Left ventricle myocardium inferior (tissue), 1 donor: ENCODE results near the gene MOB3A. TPM values are rescaled to one million over a fixed set of nuclear protein-coding genes. Genes with fewer than 3 reads are reported as not detected.

Experiments used
- DNase-seq: peaks from one replicate; pipeline ENCODE4 v3.0.0-alpha.2; 2020
- H3K27ac ChIP-seq: fragments of 200-600 bp; replicated peaks from 2 replicates; pipeline ENCODE4 v1.8.0; 2021
- H3K27me3 ChIP-seq: fragments of 200-600 bp; 2 replicates; pipeline ENCODE4 v1.8.0; 2021; ENCODE audit warnings: low read depth
- H3K36me3 ChIP-seq: fragments of 200-600 bp; 2 replicates; pipeline ENCODE4 v1.8.0; 2021
- H3K4me1 ChIP-seq: fragments of 200-600 bp; 2 replicates; pipeline ENCODE4 v1.8.0; 2021
- H3K4me3 ChIP-seq: fragments of 200-600 bp; 2 replicates; pipeline ENCODE4 v1.8.0; 2021; ENCODE audit warnings: mild to moderate bottlenecking, moderate library complexity
- H3K9me3 ChIP-seq: fragments of 200-600 bp; replicated peaks from 2 replicates; pipeline ENCODE4 v1.8.0; 2021
- intact Hi-C: fragments of 100-400 bp; cut with micrococcal nuclease; formaldehyde crosslinking; loops from one replicate; pipeline ENCODE4 v1.11.0; 2022
- total RNA-seq: library from RNA; stranded (reverse); fragmentation: NEBNext Ultra II Directional; extraction: Animal tissue kit (Norgen Biotek cat#: 25700); gene quantifications from one replicate; pipeline ENCODE4 v1.2.1, GENCODE V29; 2021
- TF ChIP-seq, protein P1 (sequence below): fragments of 200-600 bp; IDR thresholded peaks from 2 replicates; pipeline ENCODE4 v1.8.0; 2021; ENCODE audit warnings: antibody characterized with exemption, mild to moderate bottlenecking, borderline replicate concordance
- donor health status: DM: no; HTN: yes; CAD: no; lungs with severe emphysema.

Gene MOB3A
- total RNA-seq, 1 donor from 2014 or later = 16.1 TPM

DNA sequence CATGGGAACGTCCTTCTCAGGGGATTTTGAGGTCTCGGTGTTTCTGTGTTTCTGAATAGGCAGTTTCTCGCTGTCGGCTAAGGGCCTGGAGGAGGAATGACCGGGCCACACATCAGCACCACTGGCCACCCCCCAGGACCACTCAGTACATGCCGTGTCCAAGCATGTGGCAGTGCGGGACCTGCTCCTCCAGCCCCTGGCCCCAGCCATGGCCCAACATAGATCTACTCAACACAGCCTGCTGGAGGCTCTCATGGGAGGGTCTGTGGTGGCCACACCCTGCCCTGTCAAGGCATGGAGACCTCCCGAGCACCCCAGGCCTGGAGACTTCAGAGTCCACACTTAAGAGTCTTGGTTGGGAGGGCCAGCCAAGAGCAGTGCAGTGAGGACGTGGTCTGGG, 18.1 kb upstream of the MOB3A start:
- Histone ChIP-seq H3K27ac (no peak overlapping the region), H3K9me3 (no peaks in the 10 kb centered on the region), H3K27me3 (no peaks in the 10 kb centered on the region), H3K4me3 (no peak overlapping the region), H3K36me3 (peaks cover 100% of the 10 kb centered on the region), H3K4me1 (peaks cover 17% of the 10 kb centered on the region)
- TF ChIP-seq, protein P1, sequence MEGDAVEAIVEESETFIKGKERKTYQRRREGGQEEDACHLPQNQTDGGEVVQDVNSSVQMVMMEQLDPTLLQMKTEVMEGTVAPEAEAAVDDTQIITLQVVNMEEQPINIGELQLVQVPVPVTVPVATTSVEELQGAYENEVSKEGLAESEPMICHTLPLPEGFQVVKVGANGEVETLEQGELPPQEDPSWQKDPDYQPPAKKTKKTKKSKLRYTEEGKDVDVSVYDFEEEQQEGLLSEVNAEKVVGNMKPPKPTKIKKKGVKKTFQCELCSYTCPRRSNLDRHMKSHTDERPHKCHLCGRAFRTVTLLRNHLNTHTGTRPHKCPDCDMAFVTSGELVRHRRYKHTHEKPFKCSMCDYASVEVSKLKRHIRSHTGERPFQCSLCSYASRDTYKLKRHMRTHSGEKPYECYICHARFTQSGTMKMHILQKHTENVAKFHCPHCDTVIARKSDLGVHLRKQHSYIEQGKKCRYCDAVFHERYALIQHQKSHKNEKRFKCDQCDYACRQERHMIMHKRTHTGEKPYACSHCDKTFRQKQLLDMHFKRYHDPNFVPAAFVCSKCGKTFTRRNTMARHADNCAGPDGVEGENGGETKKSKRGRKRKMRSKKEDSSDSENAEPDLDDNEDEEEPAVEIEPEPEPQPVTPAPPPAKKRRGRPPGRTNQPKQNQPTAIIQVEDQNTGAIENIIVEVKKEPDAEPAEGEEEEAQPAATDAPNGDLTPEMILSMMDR = no peak
- no peak for DNase-seq
- intact Hi-C loops = no loop called here

DNA sequence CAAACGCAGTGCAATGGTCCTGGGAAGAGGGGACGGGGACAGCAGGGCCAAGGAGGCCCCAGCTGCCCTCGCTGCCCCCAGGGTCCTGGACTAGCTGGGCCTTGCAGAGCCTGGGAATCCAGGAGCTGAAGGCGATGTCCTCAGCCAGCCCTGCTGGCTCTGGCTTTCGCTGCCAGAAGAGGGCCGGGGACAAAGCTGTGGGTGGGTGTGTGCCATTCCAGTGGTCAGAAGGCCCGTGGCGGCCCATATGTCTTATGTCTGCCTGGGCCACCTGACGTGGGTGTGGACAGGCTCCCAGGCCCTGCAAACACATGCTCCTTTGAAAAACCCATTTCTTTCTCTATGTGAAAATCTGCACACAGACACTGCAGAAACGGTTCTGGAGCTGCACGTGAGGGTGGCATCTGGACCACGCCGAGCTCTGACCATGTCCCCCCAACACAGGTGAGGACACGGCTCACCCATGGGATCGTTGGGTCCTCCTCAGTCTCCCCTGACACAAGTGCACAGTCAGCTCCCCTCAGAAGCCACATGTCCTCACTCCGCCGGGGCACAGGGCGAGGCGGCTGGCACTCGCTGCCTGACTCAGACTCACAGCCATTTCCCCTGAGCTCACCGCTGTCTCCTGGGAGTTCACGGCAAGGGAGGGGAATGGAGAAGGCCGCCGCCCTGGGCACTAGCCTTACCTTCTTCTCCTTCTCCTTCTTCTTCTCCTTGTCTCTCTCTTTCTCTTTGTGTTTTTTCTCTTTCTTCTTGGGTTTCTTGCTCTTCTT, 17.5 kb upstream of the MOB3A start:
- peaks cover 21% of the 10 kb centered on the region for H3K4me1 ChIP-seq
- no peak overlapping the region for H3K27ac ChIP-seq
- no peak overlapping the region for H3K4me3 ChIP-seq
- no peaks in the 10 kb centered on the region for H3K9me3 ChIP-seq
- H3K36me3 ChIP-seq = peaks cover 100% of the 10 kb centered on the region
- intact Hi-C loops = no loop called here
- DNase-seq = no peak
- no peaks in the 10 kb centered on the region for H3K27me3 ChIP-seq
- TF ChIP-seq, protein P1 = no peak

DNA sequence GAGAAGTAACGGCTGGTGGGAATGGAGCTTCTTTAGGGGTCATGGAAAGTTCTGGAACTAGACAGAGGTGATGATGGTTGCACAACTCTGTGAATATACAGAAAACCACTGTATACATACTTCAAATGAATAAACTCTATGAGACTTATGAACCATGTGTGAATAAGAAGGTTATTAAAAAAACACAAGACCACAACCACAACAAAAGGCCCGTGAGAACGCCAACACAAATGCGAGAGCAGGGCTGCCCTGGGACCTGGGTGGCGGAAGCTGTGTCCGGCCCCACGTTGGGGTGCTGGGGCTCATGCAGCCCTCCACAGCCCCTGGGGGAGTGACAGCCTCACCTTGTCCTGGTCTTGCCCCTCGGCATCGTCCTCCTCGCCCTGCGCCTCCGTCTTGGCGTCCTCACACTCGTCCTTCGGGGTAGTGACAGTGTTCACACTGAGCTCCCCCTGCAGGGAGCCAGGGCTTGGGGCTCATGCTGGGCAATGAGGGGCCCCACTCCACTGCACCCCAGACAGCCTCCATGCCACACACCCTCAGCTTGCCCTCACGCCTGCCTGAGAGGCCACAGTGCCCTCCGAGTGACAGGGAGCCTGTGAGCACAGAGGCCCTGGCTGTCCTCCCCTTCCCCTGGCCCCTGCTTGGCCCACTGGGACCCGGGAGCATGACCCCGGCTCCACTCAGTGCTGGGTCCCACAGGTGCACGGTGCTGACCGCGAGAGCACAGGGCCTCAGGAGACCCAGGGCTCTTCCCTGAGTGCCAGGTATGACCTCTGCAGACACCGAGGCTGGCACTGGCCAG, 16.6 kb upstream of the MOB3A start:
- no peaks in the 10 kb centered on the region for H3K27me3 ChIP-seq
- H3K27ac ChIP-seq = peak overlapping the region; percentile 19
- no peak for DNase-seq
- peaks cover 100% of the 10 kb centered on the region for H3K36me3 ChIP-seq
- H3K4me3 ChIP-seq = no peak overlapping the region
- intact Hi-C loops = no loop called here
- TF ChIP-seq, protein P1 = no peak
- peaks cover 27% of the 10 kb centered on the region for H3K4me1 ChIP-seq
- no peaks in the 10 kb centered on the region for H3K9me3 ChIP-seq

DNA sequence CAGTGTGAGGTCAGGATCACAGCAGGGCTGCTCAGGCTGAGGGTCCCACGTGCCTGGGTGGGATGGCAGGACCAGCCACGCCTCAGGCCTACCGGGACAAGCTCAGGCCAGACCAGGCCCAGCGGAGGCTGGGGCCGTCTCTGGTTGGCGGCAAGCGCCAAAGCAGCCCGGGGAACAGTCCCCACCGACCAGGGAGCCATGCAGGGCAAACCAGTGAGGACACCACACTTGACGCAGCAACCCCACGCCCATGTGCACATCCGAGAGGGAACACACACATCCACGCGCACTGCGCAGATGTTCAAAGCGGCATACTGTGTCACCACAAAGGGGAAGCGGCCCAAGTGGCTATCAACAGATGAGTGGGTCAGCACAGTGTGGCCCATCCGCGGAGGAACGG, 15.8 kb upstream of the MOB3A start:
- H3K4me3 ChIP-seq = no peak overlapping the region
- no peaks in the 10 kb centered on the region for H3K27me3 ChIP-seq
- TF ChIP-seq, protein P1 = no peak
- no peak overlapping the region for H3K27ac ChIP-seq
- H3K4me1 ChIP-seq = peaks cover 27% of the 10 kb centered on the region
- peaks cover 100% of the 10 kb centered on the region for H3K36me3 ChIP-seq
- H3K9me3 ChIP-seq = no peaks in the 10 kb centered on the region
- DNase-seq = no peak
- intact Hi-C loops = no loop called here

DNA sequence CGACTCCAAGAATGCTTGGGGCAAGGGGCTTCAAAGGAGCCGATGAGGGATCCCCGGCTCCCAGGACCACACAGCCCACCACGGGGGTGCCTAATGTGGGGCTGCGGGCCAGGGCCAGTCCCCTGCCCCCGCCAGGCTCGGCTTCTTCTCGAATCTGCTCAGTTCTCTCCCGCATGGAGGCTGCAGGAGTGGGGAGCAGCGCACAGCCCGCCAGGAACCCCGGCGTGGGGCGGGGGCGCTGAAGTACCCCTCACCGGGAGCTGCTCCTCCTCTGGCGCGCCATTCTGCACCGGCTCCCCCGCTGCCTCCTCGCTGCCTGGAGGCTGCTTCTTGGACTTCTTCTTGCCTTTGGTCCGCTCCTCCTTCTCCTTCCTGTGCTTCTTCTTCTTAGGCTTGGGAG, 15.3 kb upstream of the MOB3A start:
- TF ChIP-seq, protein P1 = no peak
- Histone ChIP-seq H3K4me1 (peaks cover 27% of the 10 kb centered on the region), H3K27me3 (no peaks in the 10 kb centered on the region), H3K9me3 (no peaks in the 10 kb centered on the region), H3K4me3 (no peak overlapping the region), H3K36me3 (peaks cover 100% of the 10 kb centered on the region), H3K27ac (no peak overlapping the region)
- no peak for DNase-seq
- intact Hi-C loops = no loop called here
